GM19468 (cell line): ENCODE data around the gene VGLL3.
"Not testable (repeated sequence)": the region's sequence is repeated elsewhere in the genome, so short reads cannot be mapped to it uniquely, and the experiment has no call there.

Experiments
- ATAC-seq: cut with Tn5 transposase; IDR thresholded peaks from one replicate; pipeline ENCODE4 v1.9.1; 2021; ENCODE audit warnings: mild to moderate bottlenecking, moderate library complexity, moderate number of reproducible peaks; ENCODE audit not compliant: unreplicated experiment; ENCODE audit errors: extremely low read depth

VGLL3 gene

GRCh38 chr3:86990734-86991481, at the start of gene VGLL3:
TSS of gene VGLL3 (minus strand) at chr3:86991149. CDS start at chr3:86990743, 406 bp downstream.
- ATAC-seq: peak; percentile 23

GRCh38 chr3:87037652-87038051, 46.7 kb upstream of the VGLL3 start:
- ATAC-seq: no peak

- no peak for ATAC-seq
Measured at GRCh38 chr3:87036671-87037070, 45.7 kb upstream of the VGLL3 start.

GRCh38 chr3:87035339-87035738, 44.4 kb upstream of the VGLL3 start:
- no peak for ATAC-seq

- no peak for ATAC-seq
Measured at GRCh38 chr3:87033205-87033604, 42.3 kb upstream of the VGLL3 start.

- ATAC-seq: no peak
Measured at GRCh38 chr3:87025661-87026645, 35.0 kb upstream of the VGLL3 start.

- ATAC-seq: not testable (repeated sequence)
Measured at GRCh38 chr3:87017370-87017769, 26.4 kb upstream of the VGLL3 start.

- no peak for ATAC-seq
Measured at GRCh38 chr3:87009271-87009670, 18.3 kb upstream of the VGLL3 start.

- no peak for ATAC-seq
Measured at GRCh38 chr3:87006844-87007439, 16.0 kb upstream of the VGLL3 start.

GRCh38 chr3:87004883-87005282, 13.9 kb upstream of the VGLL3 start:
- ATAC-seq: no peak

GRCh38 chr3:87002346-87002745, 11.4 kb upstream of the VGLL3 start:
- no peak for ATAC-seq

GRCh38 chr3:87001473-87002098, 10.6 kb upstream of the VGLL3 start:
- ATAC-seq: no peak

- ATAC-seq: no peak
Measured at GRCh38 chr3:87000940-87001339, 10.0 kb upstream of the VGLL3 start.

- no peak for ATAC-seq
Measured at GRCh38 chr3:86998569-86998968, 7.6 kb upstream of the VGLL3 start.

GRCh38 chr3:86996261-86996955, 5.5 kb upstream of the VGLL3 start:
- no peak for ATAC-seq

- no peak for ATAC-seq
Measured at GRCh38 chr3:86995537-86995936, 4.6 kb upstream of the VGLL3 start.

- ATAC-seq: no peak
Measured at GRCh38 chr3:86993704-86994103, 2.8 kb upstream of the VGLL3 start.

- ATAC-seq: no peak
Measured at GRCh38 chr3:86991840-86992435, 989 bp upstream of the VGLL3 start.

- ATAC-seq: no peak
Measured at GRCh38 chr3:86991482-86991815, 500 bp upstream of the VGLL3 start.
